Activated T-helper 9 cell treated with anti-CD3 and anti-CD28 coated beads, Interleukin-2, amount 50 U/mL, for 16 hours (primary cell): ENCODE results near the gene BPIFB3.

Experiments used
- DNase-seq: peaks from one replicate; pipeline ENCODE4 v3.0.0-alpha.2; 2020; ENCODE audit warnings: low read depth

The BPIFB3 gene

DNA sequence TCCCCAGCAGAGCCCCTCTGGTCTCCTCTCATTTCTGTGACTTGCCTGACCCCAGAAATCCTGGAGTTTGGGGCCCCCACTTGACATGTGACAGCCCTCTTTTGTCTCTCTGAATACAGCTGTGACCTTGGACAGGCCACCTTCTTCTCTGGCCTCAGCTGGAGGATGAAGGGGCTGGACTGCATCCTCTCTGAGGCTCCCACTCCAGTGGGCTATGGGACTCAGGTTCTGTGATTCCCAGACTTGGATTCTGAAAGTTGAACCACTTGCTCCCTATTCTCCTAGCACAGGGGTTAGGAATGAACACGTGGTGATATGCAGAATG, 9.1 kb downstream of the BPIFB3 start:
- no peak for DNase-seq

GRCh38 chr20:33063271-33063670, 9.6 kb downstream of the BPIFB3 start:
- DNase-seq, result no peak

- DNase-seq, result no peak
These were observed 11.0 kb downstream of the BPIFB3 start for GRCh38 chr20:33064572-33065287.

GRCh38 chr20:33065785-33066184, 12.1 kb downstream of the BPIFB3 start:
- DNase-seq, result no peak

GRCh38 chr20:33067806-33068205, 14.1 kb downstream of the BPIFB3 start:
- DNase-seq, result no peak

- DNase-seq, result no peak
These were observed 14.7 kb downstream of the BPIFB3 start for GRCh38 chr20:33068251-33068939.

GRCh38 chr20:33069673-33070072, 16.0 kb downstream of the BPIFB3 start:
- no peak for DNase-seq

GRCh38 chr20:33070111-33071053, 16.7 kb downstream of the BPIFB3 start:
- DNase-seq, result no peak

- no peak for DNase-seq
These were observed 17.5 kb downstream of the BPIFB3 start for GRCh38 chr20:33071198-33071597.

- no peak for DNase-seq
These were observed 18.7 kb downstream of the BPIFB3 start for GRCh38 chr20:33072362-33072761.

- no peak for DNase-seq
These were observed 19.1 kb downstream of the BPIFB3 start for GRCh38 chr20:33072813-33073212.

- no peak for DNase-seq
These were observed 21.0 kb downstream of the BPIFB3 start for GRCh38 chr20:33074675-33075074.

- DNase-seq, result no peak
These were observed 21.6 kb downstream of the BPIFB3 start for GRCh38 chr20:33075281-33075680.

- no peak for DNase-seq
These were observed 23.1 kb downstream of the BPIFB3 start for GRCh38 chr20:33076662-33077372.

DNA sequence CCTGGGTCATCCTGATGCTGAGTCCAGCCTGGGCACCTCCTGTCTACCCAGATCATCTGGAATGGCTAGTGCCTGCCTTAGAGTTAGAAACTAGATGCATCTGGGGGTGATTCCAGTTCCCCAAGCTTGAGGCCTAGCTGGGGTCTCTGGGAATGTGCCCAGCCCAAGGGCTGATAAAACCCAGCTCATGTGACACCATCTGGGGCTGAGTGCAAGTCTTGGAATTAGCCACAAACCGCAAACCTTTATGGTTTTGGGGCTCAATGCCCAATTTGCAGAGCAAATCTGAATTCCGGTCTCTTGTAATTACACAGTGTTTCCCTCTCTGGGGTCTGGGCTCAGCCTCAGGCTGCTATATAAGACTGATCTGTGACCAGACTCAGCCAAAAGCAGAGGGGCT, 25.6 kb downstream of the BPIFB3 start, which contains the start of gene BPIFB4:
TSS of gene BPIFB4 (plus strand) at position 385 of the 400 bp plus-strand sequence. CDS start 1,884 bp downstream, outside the sequence.
- DNase-seq, result no peak

DNA sequence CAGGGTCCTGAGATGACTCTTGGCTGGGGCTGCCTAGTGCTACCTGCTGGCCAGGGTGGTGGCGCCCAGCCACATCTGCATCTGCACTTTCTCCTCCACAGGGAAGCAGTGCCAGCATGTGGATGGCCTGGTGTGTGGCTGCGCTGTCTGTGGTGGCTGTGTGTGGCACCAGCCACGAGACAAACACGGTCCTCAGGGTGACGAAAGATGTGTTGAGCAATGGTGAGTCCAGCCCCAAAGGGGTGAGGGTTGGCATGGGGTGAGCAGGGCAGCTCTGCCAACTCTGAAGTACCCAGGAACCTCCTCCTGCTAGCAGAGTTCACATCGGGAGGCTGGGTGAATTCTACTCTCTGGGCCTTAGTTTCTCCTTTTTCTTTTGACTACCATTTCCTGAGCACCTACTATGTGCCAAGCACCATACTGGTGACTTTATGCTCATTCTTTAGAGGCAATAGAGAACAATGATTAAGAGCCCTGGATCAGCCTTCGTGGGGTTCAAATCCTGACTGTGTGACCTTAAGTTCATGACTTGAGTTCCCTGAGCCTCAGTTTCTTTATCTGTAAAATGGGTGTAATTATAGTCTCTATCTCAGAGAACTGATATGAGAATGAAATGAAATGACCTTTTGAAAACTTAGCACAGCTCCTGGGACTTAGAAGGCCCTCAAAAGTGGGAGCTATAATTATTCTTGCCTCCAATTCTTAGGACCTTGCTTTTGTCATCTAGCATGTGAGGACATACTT, 27.9 kb downstream of the BPIFB3 start:
- DNase-seq, result no peak

GRCh38 chr20:33082546-33082945, 28.8 kb downstream of the BPIFB3 start:
- DNase-seq, result no peak

DNA sequence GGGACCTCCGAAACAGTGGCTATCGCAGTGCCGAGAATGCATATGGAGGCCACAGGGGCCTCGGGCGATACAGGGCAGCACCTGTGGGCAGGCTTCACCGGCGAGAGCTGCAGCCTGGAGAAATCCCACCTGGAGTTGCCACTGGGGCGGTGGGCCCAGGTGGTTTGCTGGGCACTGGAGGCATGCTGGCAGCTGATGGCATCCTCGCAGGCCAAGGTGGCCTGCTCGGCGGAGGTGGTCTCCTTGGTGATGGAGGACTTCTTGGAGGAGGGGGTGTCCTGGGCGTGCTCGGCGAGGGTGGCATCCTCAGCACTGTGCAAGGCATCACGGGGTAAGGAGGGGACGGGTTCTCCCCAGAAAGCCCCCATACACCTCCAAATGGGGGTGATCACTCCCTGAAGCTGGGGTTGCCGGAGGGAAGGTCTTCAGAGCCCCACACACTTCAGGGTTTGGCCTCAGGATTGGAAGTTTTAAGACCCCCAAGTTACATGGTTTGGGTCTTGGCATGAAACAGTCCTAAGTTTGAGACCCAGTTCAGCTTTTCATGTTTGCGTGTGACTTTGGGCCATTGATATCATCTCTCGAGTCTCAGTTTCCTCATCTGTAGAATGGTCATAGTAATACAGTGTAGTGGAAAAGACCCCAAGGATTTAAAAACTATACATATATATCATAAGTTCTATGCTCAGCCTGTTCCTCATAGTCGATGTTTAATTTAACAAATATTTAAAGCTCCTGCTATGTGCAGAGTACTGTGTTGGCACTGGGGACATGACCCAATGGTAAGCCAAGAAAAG, 30.0 kb downstream of the BPIFB3 start:
- no peak for DNase-seq

DNA sequence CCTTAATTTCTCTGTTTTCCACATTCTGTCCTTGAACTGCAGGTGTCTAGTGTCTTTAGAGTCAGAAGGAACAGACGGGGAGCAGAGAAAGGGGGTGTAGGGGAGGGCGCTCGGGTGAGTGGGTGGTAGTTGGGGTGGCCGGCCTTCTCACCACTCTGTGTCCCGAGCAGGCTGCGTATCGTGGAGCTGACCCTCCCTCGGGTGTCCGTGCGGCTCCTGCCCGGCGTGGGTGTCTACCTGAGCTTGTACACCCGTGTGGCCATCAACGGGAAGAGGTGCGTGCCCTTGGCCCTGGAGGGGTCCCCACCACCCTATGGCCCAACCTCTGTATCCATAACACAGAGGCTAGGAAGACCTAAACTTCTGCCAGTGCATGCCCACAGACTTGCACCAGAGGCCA, 31.0 kb downstream of the BPIFB3 start:
- DNase-seq, result no peak

DNA sequence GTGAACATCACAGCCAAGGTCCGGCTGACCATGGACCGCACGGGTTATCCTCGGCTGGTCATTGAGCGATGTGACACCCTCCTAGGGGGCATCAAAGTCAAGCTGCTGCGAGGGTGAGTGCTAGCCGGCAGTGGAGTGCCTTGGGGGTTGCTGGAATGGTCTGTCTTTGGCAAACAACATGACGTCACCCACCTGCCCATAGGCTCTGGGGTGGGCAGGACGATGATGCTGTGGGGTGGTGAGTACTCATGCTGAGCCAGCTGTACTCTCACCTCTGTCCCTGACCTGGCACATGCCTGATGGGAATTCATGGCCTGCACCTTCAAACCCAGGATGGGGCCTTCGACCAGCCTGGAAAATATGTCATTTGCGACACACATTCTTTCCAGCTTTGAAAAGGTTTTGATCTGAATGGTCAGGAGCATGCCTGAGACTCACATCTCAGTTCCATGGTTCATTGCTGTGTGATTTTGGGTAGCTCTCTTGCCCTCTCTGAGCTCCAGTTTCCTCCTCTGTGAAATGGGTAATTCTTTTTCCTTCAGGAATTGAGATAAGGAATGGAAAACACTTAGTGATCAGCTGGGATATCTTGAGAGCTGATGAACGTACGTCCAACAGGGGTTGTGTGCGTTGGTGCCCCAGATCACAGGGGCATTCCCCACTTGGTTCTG, 32.5 kb downstream of the BPIFB3 start:
- no peak for DNase-seq
